ENCODE data around the gene BIVM. TPM values are rescaled to one million over a fixed set of nuclear protein-coding genes. Genes with fewer than 3 reads are reported as not detected.

BIVM gene
- polyA plus RNA-seq, 1 of the 3 experiments (the other 2 are of a cell fraction), result 8.8 TPM

- TF ChIP-seq SMC3 (IDR thresholded peaks at IDR 0.05; ENCODE audit: low read depth, low read length) (no peak), RAD21 (IDR thresholded peaks at IDR 0.05; ENCODE audit: low read length) (peak; percentile 27; the same call in 1 of the 2 replicates), POLR2AphosphoS5 (IDR thresholded peaks at IDR 0.05; ENCODE audit: low read depth, low read length) (peak; percentile 95), MAX (IDR thresholded peaks at IDR 0.05; ENCODE audit: low read depth) (peak; percentile 88), TAF1 (IDR thresholded peaks at IDR 0.05; ENCODE audit: borderline replicate concordance, low read depth, low read length) (peak; percentile 78; the same call in 1 of the 2 replicates), CHD2 (IDR thresholded peaks at IDR 0.05; ENCODE audit: low read length, partially characterized antibody) (peak; percentile 86), MEF2A (IDR thresholded peaks at IDR 0.05; ENCODE audit: borderline replicate concordance, low read depth) (no peak), EP300 (IDR thresholded peaks at IDR 0.05; ENCODE audit: borderline replicate concordance in 1 of 2, low read depth in 1 of 2, low read length in 1 of 2) (peak; percentile 31 to 45; a peak in 1 of 4 replicates)
- TF ChIP-seq, protein P1, sequence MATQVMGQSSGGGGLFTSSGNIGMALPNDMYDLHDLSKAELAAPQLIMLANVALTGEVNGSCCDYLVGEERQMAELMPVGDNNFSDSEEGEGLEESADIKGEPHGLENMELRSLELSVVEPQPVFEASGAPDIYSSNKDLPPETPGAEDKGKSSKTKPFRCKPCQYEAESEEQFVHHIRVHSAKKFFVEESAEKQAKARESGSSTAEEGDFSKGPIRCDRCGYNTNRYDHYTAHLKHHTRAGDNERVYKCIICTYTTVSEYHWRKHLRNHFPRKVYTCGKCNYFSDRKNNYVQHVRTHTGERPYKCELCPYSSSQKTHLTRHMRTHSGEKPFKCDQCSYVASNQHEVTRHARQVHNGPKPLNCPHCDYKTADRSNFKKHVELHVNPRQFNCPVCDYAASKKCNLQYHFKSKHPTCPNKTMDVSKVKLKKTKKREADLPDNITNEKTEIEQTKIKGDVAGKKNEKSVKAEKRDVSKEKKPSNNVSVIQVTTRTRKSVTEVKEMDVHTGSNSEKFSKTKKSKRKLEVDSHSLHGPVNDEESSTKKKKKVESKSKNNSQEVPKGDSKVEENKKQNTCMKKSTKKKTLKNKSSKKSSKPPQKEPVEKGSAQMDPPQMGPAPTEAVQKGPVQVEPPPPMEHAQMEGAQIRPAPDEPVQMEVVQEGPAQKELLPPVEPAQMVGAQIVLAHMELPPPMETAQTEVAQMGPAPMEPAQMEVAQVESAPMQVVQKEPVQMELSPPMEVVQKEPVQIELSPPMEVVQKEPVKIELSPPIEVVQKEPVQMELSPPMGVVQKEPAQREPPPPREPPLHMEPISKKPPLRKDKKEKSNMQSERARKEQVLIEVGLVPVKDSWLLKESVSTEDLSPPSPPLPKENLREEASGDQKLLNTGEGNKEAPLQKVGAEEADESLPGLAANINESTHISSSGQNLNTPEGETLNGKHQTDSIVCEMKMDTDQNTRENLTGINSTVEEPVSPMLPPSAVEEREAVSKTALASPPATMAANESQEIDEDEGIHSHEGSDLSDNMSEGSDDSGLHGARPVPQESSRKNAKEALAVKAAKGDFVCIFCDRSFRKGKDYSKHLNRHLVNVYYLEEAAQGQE (IDR thresholded peaks at IDR 0.05; ENCODE audit: low read depth, low read length), result peak; percentile 33; the same call in 1 of the 2 replicates
- TF ChIP-seq, protein P2, sequence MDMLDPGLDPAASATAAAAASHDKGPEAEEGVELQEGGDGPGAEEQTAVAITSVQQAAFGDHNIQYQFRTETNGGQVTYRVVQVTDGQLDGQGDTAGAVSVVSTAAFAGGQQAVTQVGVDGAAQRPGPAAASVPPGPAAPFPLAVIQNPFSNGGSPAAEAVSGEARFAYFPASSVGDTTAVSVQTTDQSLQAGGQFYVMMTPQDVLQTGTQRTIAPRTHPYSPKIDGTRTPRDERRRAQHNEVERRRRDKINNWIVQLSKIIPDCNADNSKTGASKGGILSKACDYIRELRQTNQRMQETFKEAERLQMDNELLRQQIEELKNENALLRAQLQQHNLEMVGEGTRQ (IDR thresholded peaks at IDR 0.05; ENCODE audit: borderline replicate concordance, low read depth, low read length), result no peak; the same call in 1 of the 2 replicates
Observed at GRCh38 chr13:102845630-102846260, 46.8 kb downstream of the BIVM start, which contains the start of gene ERCC5 (continued).

DNA sequence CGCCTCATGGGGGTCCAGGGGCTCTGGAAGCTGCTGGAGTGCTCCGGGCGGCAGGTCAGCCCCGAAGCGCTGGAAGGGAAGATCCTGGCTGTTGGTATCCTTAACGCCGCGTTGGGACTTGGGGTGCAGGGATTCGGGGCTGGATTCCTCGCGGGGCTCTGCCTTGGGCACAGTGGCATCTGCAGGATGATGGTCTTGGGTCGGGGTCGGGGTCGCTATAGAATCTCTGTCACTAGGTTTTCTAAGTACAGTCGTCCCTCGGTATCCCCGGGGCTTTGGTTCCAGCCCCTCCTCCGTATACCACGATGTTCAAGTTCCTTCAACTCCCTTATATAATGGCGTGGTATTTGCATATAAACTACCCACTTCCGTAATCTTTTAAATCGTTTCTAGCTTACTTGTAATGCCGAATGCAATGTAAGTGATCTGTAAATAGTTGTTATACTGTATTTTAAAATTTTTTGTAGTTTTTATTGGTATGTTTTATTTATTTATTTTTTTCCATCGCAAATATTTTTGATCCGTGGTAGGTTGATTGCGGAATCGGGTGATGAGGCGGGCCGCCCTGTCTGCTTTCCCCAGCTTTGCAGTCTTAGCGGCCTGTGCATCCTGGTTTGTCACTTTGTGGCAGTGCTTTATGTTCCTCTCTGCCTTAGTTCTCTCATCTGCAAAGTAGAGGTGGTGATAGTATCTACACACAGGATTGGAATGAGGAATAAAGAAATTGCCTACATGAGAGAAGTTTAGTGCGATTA lies 47.5 kb downstream of the BIVM start:
- Histone ChIP-seq H2AFZ (ENCODE audit: low read depth) (peak overlapping the region; percentile 96), H3K79me2 (ENCODE audit: insufficient read depth) (peaks cover 50% of the 10 kb centered on the region), H3K4me1 (ENCODE audit: control insufficient read depth in 1 of 2, insufficient read depth in 2 of 2, low read depth in 1 of 2, low read length in 1 of 2) (peaks cover 0 to 12% of the 10 kb centered on the region in 2 experiments; a peak in 3 of 4 replicates), H3K27ac (ENCODE audit: low read depth in 2 of 2, low read length in 1 of 2) (peak overlapping the region; percentile 87 to 96), H3K27me3 (ENCODE audit: insufficient read depth) (no peaks in the 10 kb centered on the region), H3F3A (replicated peaks; ENCODE audit: insufficient read depth) (peaks cover 16% of the 10 kb centered on the region), H3K36me3 (replicated peaks in 1 of 2; ENCODE audit: control insufficient read depth in 1 of 2, insufficient read depth in 2 of 2, low read length in 1 of 2) (peaks cover 10 to 12% of the 10 kb centered on the region in 2 experiments), H3K9me2 (no peaks in the 10 kb centered on the region), H3K4me2 (peak overlapping the region; percentile 91), H3K9ac (peak overlapping the region; percentile 89), H3K4me3 (ENCODE audit: low read depth in 2 of 2, low read length in 1 of 2) (peak overlapping the region; percentile 96 to 99), H4K20me1 (ENCODE audit: insufficient read depth) (peaks cover 11% of the 10 kb centered on the region; the same call in 1 of the 2 replicates), H3K9me3 (no peaks in the 10 kb centered on the region)
- TF ChIP-seq EP300 (IDR thresholded peaks at IDR 0.05; ENCODE audit: borderline replicate concordance in 1 of 2, low read depth in 1 of 2, low read length in 1 of 2), result no peak
- TF ChIP-seq SIN3A (IDR thresholded peaks at IDR 0.05; ENCODE audit: borderline replicate concordance, low read depth, low read length), result no peak
- TF ChIP-seq CTCF (IDR thresholded peaks at IDR 0.05), result no peak
- CTCF ChIA-PET, result interaction anchor here (0.6 to 6.9 kb wide), 17 partner anchors 12 to 1701 kb away, joined by 3 to 70 read pairs (median 4); partner anchors contain the start of genes BIVM, POGLUT2 and TEX30
- POLR2A ChIA-PET, result interaction anchor here (0.8 to 2.1 kb wide), 4 partner anchors 46 to 254 kb away, joined by 3 to 20 read pairs (median 9); partner anchors contain the start of genes TEX30 and TPP2
- DNase-seq, result peak; percentile 41
- WGBS (ENCODE audit: low lambda C conversion rate), result 1% methylated on average over 29 of the region's 31 CpGs

Data from SK-N-SH (cell line).